Umbilical cord (tissue), 2 donors: ENCODE data around the gene ZNF583. TPM values are rescaled to one million over a fixed set of nuclear protein-coding genes. Genes with fewer than 3 reads are reported as not detected.

ENCODE experiments used
- DNase-seq: peaks from one replicate; pipeline ENCODE4 v3.0.0-alpha.2; 2015; ENCODE audit warnings: low spot score
- total RNA-seq: library from RNA; depleted of rRNA; stranded (reverse); fragments of >200 nt; gene quantifications from one replicate; pipeline ENCODE4 v1.2.3, GENCODE V29; 2014; ENCODE audit warnings: low replicate concordance; ENCODE audit not compliant: insufficient read depth

Gene ZNF583
- total RNA-seq: 25.3 TPM

DNA sequence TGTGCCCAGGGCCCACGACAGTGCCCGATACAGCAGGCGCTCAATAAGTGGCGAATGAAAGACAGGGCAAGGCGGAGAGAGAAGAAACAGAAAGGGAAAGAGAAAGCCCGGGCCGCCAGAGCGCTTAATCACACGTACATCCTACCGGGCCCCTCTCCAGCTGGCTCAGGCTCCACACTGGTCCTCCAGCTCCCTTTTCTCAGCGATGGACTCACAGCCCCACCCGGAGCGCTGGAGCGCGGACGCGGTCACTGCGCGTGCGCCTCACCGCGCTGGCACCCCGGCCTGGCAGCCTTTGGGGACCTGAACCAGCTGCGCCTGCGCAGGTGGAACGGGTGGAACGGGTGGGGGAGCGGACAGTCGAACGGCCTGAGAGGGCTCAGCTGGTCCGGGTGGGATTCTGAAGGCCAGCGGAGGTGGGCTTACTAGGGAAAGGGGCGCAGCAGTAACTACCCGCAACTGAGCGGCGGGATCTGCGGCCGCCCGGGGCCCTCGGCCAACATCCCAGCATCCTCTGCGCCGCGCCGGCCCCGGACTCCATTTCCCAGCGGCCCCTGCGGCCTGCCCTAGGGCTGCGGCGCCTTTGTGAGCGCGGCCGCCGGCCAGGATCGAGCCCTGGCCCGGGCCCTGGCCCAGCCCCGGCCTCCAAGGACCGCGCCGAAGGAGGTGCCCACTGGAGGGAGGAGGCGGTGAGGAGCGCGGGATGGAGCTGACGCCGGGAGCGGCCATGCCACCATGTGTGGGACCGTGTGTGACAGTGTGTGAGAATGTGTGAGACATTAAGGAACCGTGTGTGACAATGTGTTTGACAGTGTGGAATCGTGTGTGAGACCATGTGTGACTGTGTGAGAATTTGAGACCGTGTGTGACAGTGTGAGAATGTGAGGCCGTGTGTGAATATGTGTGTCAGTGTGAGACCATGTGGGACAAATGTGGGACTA lies at the start of gene ZNF583:
ZNF583 (plus strand) TSS at position 569 of the 941 bp plus-strand sequence. CDS start 2,783 bp downstream, outside the sequence.
- DNase-seq: peak; percentile 99

DNA sequence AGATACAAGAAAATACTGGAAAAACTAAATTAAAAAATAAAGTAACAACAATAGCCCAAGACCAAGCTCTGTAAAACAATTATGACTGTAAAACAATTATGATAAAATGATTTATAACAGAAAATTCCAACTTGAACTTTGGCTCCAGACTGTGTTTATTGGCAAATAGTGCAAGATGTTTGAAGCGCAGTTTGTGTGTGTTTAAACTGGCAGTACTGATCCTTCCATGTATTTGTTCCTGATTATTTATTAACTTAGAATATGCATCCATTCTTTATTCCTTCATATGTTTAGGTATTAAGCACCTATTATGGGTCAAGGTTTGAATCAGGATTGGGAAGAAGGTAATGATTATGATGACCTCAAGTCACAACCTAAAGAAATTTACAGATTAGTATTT lies 48.6 kb upstream of the ZNF583 start:
- DNase-seq: no peak

DNA sequence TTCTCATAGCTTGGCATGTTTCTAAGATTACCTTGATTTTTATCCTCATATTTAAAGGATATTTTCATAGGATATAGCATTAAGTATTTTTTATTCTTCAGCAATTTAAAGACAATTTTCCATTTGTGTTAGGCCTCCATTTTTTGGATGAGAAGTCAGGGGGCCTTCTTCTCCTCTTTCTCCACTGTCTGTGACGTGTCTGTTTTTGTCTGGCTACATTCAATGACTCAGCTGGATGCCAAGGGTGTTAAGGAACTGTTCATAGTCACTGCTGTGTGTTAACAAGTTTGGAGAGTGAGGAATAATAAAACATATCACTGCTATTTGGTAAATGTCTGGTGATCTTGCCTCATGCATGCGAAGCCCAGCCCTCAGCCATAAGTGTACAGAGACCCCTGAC lies 47.2 kb upstream of the ZNF583 start:
- no peak for DNase-seq

DNA sequence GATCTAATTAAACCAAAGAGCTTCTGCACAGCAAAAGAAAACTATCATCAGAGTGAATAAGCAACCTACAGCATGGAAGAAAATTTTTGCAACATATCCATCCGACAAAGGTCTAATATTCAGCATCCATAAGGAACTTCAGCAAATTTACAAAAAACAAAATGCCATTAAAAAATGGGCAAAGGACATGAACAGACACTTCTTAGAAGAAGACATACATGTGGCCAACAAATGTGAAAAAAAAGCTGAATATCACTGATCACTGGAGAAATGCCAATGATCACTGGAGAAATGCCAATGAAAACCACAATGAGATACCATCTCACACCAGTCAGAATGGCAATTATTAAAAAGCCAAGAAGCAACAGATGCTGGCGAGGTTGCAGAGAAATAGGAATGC lies 43.3 kb upstream of the ZNF583 start:
- no peak for DNase-seq

DNA sequence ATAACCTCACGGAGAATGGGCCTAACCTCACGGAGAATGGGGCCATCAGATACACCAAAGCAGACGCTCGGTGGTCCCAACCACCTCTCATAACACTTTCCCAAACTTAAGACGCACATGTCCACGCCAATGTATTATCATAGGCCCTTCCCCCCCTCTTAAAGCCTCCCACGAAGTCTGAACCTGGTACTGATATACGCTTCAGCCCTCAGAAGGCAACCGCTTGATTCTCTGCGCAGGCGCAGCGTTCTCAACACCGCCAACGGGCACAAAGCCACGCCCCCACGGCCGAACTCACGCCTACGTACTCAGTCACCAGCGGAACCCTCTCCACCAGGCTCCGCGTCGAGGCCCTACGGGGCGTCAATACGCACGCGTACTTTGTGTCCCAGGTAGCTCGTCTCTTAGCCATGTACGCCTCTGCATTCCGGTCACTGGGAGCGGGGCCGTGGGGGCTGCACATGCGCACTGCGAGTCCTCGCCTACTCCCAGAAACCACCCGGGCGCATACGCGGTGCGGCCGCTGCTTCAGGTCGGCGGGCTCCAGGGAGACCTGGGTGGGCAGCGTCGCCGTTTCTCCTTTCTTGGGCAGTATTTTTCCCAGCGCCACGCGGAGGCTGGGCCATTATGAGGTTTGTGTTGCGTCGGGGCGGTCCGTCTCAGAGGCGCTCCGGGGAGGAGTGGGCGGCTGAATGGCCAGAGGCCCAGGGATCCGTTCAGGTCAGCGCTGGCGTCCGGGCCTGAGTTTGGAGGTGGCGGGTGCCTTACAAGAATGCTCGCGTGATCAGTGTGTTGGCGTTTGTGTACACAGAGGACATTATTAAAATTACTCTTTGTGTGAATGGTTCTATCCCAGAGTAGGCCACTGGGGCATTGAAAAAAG lies 36.1 kb upstream of the ZNF583 start:
- peak; percentile 98 for DNase-seq

DNA sequence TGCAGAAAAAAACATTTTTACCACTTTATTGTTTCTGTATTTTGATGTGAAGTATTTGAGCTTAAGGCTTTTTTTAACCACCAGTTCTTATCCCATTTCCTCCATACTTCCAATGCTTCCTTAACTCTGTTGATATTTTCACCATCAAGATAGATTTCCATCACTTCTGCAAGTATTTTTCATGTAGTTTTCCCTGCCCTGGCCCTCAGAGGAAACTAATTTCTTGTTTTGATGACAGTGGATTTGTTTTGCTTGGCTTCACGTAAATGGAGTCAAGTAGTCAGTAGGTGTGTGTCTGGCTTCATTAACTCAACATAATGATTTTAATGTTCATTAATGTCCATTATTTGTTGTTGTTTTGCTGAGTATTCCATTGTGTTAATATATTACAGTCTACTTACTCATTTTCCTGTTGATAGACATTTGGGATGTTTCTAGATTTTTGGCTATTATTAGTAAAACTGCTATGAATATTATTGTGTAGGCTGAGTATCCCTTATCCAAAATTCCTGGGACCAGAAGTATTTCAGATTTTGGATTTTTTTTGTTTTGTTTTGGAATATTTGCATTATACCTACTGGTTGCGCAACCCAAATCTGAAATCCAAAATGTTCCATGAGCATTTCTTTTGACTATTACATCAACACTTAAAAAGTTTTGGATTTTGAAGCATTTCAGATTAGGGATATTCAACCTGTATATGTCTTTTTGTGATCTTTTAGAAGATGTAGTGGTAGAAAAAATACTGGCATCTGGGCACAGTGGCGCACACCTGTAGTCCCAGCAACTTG lies 34.1 kb upstream of the ZNF583 start:
- DNase-seq: no peak

DNA sequence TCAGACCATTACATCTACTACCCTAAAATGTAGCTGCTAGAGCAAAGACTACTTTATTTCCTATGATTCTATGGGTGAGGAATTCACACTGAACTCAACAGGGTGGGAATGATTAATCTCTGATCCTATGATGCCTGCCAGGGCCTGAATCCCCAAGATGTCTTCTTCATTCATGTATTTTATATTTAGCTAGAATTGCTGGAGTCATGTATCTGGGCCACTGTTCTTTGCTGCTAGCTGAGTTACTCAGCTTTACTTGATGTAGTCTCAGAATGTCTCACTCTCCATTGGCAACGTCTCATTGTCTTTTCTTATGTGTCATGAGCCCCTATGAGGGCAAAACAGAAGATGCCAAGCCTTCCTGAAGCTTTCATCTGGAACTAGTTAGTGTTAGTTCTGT lies 31.9 kb upstream of the ZNF583 start:
- DNase-seq: no peak

DNA sequence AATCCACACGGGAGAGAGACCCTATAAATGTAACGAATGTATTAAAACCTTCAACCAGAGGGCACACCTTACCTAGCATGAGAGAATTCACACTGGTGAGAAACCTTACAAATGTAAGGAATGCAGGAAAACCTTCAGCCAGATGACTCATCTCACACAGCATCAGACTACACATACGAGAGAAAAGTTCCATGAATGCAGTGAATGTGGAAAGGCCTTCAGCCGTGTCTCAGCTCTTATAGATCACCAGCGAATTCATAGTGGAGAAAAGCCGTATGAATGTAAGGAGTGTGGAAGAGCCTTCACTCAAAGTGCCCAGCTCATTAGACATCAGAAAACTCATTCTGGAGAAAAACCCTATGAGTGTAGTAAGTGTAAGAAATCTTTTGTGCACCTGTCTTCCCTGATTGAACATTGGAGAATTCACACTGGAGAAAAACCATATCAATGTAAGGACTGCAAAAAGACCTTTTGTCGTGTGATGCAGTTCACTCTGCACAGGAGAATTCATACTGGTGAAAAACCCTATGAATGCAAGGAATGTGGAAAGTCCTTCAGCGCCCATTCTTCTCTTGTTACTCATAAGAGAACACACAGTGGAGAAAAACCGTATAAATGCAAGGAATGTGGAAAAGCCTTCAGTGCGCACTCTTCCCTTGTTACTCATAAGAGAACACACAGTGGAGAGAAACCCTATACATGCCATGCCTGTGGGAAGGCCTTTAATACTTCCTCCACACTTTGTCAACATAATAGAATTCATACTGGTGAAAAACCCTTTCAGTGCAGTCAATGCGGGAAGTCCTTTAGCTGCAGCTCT lies 26.8 kb upstream of the ZNF583 start:
- no peak for DNase-seq

DNA sequence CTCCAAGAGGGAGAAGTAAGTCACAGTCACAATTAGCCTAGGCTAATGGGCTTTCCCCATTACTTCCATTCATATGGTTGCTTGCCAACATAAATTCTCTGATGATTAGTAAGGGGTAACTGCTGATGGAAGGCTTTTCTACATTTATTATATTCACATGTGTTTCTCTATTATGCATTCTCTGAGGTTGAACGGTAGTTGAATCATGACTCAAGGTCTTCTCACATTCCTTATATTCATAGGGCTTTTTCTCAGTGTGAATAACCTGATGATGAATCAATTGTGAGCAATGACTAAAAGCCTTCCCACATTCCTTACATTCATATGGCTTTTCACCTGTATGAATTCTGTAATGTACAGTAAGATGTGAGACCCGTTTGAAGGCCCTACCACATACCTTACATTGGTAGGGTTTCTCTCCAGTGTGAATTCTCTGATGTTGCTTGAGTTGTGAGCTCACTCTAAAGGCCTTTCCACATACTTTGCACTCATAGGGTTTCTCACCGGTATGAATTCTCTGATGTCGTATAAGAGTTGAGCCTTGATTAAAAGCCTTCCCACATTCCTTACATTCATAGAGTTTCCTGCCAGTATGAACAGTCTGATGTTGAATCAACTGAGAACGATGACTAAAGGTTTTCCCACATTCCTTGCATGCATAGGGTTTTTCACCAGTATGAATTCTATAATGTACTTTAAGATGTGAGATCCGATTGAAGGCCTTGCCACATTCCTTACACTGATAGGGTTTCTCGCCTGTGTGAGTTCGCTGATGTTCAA lies 20.1 kb upstream of the ZNF583 start:
- DNase-seq: no peak

DNA sequence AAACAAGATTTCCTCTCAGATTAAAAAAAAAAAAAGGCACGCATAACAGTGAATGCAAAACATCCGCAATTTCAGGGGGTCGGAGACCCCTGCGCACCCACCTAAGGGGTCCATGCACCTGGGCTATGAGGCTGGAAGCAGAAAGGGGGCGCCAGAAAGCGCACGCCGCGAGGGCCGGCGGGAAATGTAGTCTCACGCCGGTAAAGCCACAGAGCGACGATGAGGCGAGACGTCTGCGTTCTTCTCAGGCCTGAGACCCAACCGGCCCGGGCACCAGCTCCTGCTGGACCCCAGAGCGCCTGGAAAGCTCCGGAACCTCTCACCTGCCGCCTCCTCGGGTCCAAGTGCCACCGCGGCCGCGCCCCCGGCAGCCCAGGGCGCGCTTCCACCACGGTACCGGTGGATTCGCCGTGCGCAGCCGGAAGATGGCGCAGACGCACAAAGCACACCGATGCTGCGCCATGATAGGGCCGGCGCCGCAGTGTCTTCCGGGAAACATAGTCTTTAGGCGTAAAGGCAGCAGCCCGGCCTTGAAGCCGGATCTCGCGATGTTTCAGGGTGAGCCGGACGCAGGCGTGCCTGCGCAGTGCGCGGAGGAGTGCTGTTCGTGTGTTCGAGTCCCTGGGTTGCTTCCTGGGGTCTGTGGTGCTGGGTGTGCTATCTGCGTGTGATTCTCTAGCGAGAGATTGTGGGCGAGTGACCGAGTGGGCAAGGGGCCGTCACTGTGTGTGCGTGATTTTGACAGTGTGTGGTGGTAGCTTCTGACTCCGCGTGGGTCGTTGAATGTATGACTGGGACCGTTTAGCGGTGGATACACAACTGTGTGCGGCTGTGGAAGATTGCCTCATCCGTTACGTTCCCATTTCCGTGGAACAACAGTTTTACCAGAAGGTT lies 10.8 kb upstream of the ZNF583 start, which contains the start of gene ZNF582:
ZNF582 (minus strand) TSS at position 416 of the 894 bp plus-strand sequence. CDS start 1,782 bp downstream, outside the sequence.
- DNase-seq: peak; percentile 99

DNA sequence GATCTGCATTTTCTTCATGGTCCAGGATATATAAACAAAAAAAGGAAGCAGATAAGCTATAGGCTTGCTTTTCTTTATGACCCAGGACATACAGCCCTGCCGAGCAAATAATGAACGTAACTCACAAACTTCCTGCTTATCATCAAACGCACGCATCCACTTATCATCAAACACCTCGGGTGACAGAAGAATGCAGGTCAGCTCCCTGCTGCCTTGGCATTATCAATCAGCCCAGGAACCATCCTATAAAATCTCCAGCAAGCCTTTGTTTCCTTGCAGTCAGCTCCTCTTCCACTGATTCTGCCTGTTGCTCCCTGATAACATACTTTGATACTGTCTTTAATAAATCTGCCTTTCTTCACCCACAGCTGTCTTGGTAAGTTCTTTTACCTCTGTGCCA lies 5.3 kb upstream of the ZNF583 start:
- no peak for DNase-seq

DNA sequence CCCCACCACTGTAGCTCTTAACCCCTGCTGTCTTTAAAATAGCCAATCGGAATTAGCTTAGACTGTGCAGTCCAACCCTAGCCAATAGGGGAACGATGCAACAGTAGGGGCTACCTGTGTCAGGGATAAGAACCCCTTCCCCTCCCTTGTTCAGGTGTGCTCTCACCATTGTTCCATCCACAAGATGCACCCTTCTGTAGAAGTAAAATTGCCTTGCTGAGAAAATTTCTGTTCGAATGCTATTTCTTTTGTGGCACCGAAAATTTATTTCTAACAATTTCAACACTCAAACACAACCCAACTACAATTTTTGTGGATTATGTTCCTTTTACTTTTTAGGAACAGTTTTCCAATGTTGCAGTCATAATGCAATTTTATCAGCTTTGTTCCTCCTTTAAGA lies 3.6 kb upstream of the ZNF583 start:
- DNase-seq: no peak

DNA sequence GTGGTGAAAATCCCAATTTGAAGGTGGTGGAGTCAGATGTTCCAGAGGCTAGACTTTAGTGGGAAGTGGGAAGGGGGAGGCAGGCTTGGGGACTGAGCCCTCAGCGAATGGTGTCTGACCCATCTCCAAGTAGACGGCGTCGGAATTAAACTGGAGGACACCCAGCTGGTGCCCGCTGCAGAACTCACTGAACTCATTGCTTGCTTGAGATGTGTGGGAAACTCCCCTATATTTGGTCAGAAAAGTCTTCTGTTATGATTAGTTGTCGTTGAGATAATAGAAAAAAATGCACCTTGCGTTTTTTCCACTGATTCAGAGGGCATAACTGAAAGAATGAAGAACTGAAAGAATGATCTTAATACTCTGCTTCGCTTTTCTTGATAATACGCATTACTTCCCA lies 871 bp upstream of the ZNF583 start:
- DNase-seq: no peak

DNA sequence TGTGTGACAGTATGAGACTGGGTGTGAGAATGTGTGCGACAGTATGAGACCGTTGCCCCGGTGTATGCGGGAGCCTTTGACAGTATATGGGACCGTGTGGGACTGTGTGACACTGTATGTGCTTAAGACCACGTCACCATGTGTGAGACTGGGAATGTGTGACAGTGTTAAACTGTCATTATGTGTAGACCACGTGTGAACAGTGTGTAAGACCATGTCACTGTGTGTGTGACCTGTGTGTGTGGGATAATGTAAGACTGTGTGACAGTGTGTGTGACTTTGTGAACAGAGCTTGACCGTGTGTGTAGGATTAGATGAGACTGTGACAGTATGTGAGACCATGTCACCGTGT lies 549 bp downstream of the ZNF583 start:
- no peak for DNase-seq

DNA sequence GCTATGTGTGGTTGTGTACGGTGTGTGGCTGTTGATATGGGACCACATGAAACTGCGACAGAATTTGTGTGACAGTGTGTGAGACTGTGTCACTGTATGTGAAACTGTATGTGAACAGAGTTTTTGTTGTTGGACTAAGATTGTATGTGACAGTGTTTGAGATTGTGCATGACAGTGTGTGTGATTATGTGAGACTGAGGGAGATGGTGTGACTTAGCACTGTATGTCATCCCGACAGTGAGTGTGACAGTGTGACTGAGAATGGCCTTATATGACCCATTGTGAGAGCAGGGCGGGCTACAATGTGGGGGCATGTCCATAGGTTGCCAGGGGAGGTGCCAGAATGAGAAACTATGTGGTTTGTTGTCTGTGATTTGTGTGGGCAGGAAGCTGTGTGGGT lies 930 bp downstream of the ZNF583 start:
- DNase-seq: no peak

DNA sequence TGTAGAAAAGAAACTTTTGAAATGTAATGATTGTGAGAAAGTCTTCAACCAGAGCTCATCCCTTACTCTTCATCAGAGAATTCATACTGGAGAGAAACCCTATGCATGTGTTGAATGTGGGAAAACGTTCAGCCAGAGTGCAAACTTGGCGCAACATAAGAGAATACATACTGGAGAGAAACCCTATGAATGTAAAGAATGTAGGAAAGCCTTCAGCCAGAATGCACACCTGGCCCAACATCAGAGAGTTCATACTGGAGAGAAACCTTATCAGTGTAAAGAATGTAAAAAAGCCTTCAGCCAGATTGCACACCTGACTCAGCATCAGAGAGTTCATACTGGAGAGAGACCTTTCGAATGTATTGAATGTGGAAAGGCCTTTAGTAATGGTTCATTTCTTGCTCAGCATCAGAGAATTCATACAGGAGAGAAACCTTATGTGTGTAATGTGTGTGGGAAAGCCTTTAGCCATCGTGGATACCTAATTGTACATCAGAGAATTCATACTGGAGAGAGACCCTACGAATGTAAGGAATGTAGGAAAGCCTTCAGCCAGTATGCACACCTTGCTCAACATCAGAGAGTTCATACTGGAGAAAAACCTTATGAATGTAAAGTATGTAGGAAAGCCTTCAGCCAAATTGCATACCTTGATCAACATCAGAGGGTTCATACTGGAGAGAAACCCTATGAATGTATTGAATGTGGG lies 19.3 kb downstream of the ZNF583 start:
- no peak for DNase-seq

DNA sequence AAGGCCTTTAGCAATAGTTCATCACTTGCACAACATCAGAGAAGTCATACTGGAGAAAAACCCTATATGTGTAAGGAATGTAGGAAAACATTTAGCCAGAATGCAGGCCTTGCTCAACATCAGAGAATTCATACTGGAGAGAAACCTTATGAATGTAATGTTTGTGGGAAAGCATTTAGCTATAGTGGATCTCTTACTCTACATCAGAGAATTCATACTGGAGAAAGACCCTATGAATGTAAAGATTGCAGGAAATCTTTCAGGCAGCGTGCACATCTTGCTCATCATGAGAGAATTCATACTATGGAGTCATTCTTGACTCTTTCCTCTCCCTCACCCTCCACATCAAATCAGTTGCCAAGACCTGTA lies 19.8 kb downstream of the ZNF583 start:
- DNase-seq: no peak

DNA sequence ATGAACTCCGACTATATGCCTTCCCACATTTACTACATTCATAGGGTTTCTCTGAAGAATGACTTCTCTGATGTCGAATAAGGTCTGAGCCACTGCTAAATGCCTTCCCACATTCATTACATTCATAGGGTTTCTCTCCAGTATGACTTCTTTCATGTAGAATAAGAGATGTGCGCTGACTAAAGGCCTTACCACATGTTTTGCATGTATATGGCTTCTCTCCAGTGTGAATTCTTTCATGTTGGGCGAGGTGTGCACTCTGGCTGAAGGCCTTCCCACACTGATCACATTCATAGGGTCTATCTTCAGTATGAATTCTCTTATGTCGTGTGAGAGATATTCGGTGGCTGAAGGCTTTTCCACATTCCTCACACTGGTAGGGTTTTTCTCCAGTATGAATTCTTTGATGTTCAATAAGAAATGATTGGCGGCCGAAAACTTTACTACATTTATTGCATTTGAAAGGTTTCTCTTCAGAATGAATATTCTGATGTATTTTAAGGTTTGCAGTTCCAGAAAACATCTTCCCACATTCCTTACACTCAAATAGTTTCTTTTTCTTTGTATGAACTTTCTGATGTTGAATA lies 37.2 kb downstream of the ZNF583 start:
- no peak for DNase-seq
